ENCODE measurements around the gene ABCG4. TPM values are rescaled to one million over a fixed set of nuclear protein-coding genes. Genes with fewer than 3 reads are reported as not detected.

ABCG4 gene
- total and polyA plus RNA-seq, 2 donors (not counting 1 experiment from before 2014, with no cell fraction given), result not detected

DNA sequence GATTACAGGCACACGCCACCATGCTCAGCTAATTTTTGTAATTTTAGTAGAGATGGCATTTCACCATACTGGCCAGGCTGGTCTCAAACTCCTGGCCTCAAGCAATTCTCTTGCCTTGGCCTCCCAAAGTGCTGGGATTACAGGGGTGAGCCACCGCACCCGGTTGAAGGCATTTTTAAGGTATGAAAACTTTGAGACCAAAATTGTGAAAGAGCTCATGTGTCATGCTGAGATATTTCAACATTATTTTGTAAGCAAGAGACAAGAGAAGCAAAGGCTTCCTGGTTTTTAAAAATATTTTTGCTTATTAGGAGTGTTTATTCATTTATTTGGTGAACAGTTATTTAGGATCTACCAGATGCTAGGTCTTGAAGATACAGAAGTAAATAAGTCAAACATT lies 43.3 kb downstream of the ABCG4 start:
- Histone ChIP-seq H3K27ac (ENCODE audit: low read length in 2 of 2) (no peak overlapping the region), H3K79me2 (ENCODE audit: control insufficient read depth, insufficient read depth, low read length) (no peaks in the 10 kb centered on the region), H3K4me2 (replicated peaks; ENCODE audit: low read depth, low read length, poor library complexity, severe bottlenecking) (no peak overlapping the region), H2AFZ (ENCODE audit: insufficient read depth, low read depth, low read length, poor library complexity, severe bottlenecking) (no peak overlapping the region), H3K4me1 (ENCODE audit: control insufficient read depth in 2 of 2, insufficient read depth in 2 of 2, low read length in 2 of 2) (no peaks in the 10 kb centered on the region), H3K9me3 (ENCODE audit: control extremely low read depth in 1 of 3, control insufficient read depth in 2 of 3, insufficient read depth in 1 of 3, low read length in 2 of 3) (no peaks in the 10 kb centered on the region), H3K27me3 (replicated peaks in 1 of 4; ENCODE audit: control extremely low read depth in 1 of 4, control insufficient read depth in 3 of 4, insufficient read depth in 4 of 4, low read length in 3 of 4) (no peaks in the 10 kb centered on the region), H4K20me1 (ENCODE audit: control insufficient read depth, insufficient read depth, low read length, poor library complexity, severe bottlenecking) (no peaks in the 10 kb centered on the region), H3K9ac (ENCODE audit: low read length) (no peak overlapping the region), H3K4me3 (ENCODE audit: control extremely low read depth in 1 of 5, extremely low read depth in 1 of 5, insufficient read depth in 1 of 5, low read depth in 2 of 5, low read length in 4 of 5) (no peak overlapping the region), H3K36me3 (replicated peaks in 1 of 2; ENCODE audit: control extremely low read depth in 1 of 2, control insufficient read depth in 1 of 2, extremely low read depth in 1 of 2, insufficient read depth in 2 of 2, low read length in 1 of 2) (no peaks in the 10 kb centered on the region)
- intact Hi-C loops (cut with micrococcal nuclease), result no loop called here
- H3K27me3 Mint-ChIP-seq, result peaks cover 5% of the 10 kb centered on the region
- POLR2A ChIA-PET, result no interaction called here
- CTCF ChIA-PET, result interaction anchor here (0.7 to 1.6 kb wide), 3 partner anchors 8 to 500 kb away, joined by 3 to 5 read pairs (median 3); no protein-coding TSS in a partner anchor
- ATAC-seq (ENCODE audit: low read depth) (no peak), DNase-seq (no peak)
- H3K4me3 Mint-ChIP-seq, result no peak overlapping the region
- H3K9me3 Mint-ChIP-seq (ENCODE audit: insufficient read depth), result no peaks in the 10 kb centered on the region
- H3K4me1 Mint-ChIP-seq, result no peaks in the 10 kb centered on the region
- H3K27ac Mint-ChIP-seq, result no peak overlapping the region
- TF ChIP-seq, protein P1, sequence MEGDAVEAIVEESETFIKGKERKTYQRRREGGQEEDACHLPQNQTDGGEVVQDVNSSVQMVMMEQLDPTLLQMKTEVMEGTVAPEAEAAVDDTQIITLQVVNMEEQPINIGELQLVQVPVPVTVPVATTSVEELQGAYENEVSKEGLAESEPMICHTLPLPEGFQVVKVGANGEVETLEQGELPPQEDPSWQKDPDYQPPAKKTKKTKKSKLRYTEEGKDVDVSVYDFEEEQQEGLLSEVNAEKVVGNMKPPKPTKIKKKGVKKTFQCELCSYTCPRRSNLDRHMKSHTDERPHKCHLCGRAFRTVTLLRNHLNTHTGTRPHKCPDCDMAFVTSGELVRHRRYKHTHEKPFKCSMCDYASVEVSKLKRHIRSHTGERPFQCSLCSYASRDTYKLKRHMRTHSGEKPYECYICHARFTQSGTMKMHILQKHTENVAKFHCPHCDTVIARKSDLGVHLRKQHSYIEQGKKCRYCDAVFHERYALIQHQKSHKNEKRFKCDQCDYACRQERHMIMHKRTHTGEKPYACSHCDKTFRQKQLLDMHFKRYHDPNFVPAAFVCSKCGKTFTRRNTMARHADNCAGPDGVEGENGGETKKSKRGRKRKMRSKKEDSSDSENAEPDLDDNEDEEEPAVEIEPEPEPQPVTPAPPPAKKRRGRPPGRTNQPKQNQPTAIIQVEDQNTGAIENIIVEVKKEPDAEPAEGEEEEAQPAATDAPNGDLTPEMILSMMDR (IDR thresholded peaks at IDR 0.05), result no peak
- no peak for TF ChIP-seq EZH2 (IDR thresholded peaks at IDR 0.05; ENCODE audit: borderline replicate concordance, insufficient read depth, low read depth, low read length, poor library complexity, severe bottlenecking)
- 100% methylated on average over 2 of the region's 3 CpGs for WGBS (ENCODE audit: insufficient coverage)

- Histone ChIP-seq H3K4me2 (replicated peaks; ENCODE audit: low read depth, low read length, poor library complexity, severe bottlenecking) (no peak overlapping the region), H3K27me3 (replicated peaks in 1 of 4; ENCODE audit: control extremely low read depth in 1 of 4, control insufficient read depth in 3 of 4, insufficient read depth in 4 of 4, low read length in 3 of 4) (no peaks in the 10 kb centered on the region), H3K9me3 (ENCODE audit: control extremely low read depth in 1 of 3, control insufficient read depth in 2 of 3, insufficient read depth in 1 of 3, low read length in 2 of 3) (no peaks in the 10 kb centered on the region), H3K4me3 (ENCODE audit: control extremely low read depth in 1 of 5, extremely low read depth in 1 of 5, insufficient read depth in 1 of 5, low read depth in 2 of 5, low read length in 4 of 5) (no peak overlapping the region), H3K4me1 (ENCODE audit: control insufficient read depth in 2 of 2, insufficient read depth in 2 of 2, low read length in 2 of 2) (no peaks in the 10 kb centered on the region), H2AFZ (ENCODE audit: insufficient read depth, low read depth, low read length, poor library complexity, severe bottlenecking) (no peak overlapping the region), H3K27ac (ENCODE audit: low read length in 2 of 2) (no peak overlapping the region), H3K79me2 (ENCODE audit: control insufficient read depth, insufficient read depth, low read length) (no peaks in the 10 kb centered on the region), H3K9ac (ENCODE audit: low read length) (no peak overlapping the region), H3K36me3 (replicated peaks in 1 of 2; ENCODE audit: control extremely low read depth in 1 of 2, control insufficient read depth in 1 of 2, extremely low read depth in 1 of 2, insufficient read depth in 2 of 2, low read length in 1 of 2) (no peaks in the 10 kb centered on the region), H4K20me1 (ENCODE audit: control insufficient read depth, insufficient read depth, low read length, poor library complexity, severe bottlenecking) (no peaks in the 10 kb centered on the region)
- ATAC-seq (ENCODE audit: low read depth) (no peak), DNase-seq (no peak)
- no peak overlapping the region for H3K27ac Mint-ChIP-seq
- TF ChIP-seq, protein P1 (IDR thresholded peaks at IDR 0.05), result no peak
- TF ChIP-seq EZH2 (IDR thresholded peaks at IDR 0.05; ENCODE audit: borderline replicate concordance, insufficient read depth, low read depth, low read length, poor library complexity, severe bottlenecking), result no peak
- H3K27me3 Mint-ChIP-seq, result peaks cover 5% of the 10 kb centered on the region
- CTCF ChIA-PET, result interaction anchor here (1.6 kb wide), 1 partner anchor 13 kb away, joined by 5 read pairs; no protein-coding TSS in a partner anchor
- no peak overlapping the region for H3K4me3 Mint-ChIP-seq
- POLR2A ChIA-PET, result interaction anchor here (0.6 kb wide), 1 partner anchor 90 kb away, joined by 8 read pairs; no protein-coding TSS in a partner anchor
- intact Hi-C loops (cut with micrococcal nuclease), result no loop called here
- WGBS (ENCODE audit: insufficient coverage), result 80% methylated on average over 3 of the region's 5 CpGs
- no peaks in the 10 kb centered on the region for H3K9me3 Mint-ChIP-seq (ENCODE audit: insufficient read depth)
- H3K4me1 Mint-ChIP-seq, result no peaks in the 10 kb centered on the region
Observed at GRCh38 chr11:119193001-119193400, 44.1 kb downstream of the ABCG4 start.
